ENCODE data around the gene SORCS2.

The SORCS2 gene

GRCh38 chr4:7629501-7630254 is 437.3 kb downstream of the SORCS2 start:
- no peak for DNase-seq

- no peak for DNase-seq
These were observed 438.4 kb downstream of the SORCS2 start for GRCh38 chr4:7630568-7631287.

DNA sequence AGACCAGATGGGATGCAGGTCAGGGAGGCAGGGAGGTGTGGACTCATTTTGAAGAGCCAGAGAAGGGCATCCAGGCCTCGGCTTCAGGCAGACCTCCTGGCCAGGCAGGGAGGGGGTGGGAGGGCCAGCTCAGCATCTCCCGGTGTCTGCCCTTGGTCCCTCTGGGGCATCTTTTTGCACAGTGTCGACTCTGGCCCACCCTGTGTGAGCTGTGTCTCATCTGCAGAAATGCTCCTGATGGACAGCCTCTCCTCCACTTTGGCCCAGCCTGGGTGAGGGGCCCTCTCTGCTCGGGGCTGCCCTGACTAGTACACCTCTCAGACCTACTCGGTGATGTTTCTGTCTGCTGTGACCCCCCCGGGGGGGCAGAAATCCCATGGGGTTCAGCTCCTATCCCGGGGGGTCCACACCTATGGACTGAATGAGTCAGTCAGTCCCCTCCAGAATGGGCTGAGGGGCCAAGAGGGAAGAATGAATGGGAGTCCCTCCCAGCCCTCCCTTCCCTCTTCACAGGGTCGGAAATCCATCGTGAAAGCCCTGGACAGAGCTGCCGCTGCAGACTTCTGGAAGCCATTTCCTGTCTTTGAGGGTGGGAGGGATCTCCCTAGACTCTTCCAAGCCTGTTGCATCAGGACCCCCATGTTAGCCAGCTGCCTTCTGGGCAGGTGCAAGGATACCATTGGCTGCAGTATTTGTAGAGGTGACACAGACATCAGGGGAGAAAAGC is 439.1 kb downstream of the SORCS2 start:
- DNase-seq = no peak

- no peak for DNase-seq
These were observed 440.0 kb downstream of the SORCS2 start for GRCh38 chr4:7632341-7632740.

DNA sequence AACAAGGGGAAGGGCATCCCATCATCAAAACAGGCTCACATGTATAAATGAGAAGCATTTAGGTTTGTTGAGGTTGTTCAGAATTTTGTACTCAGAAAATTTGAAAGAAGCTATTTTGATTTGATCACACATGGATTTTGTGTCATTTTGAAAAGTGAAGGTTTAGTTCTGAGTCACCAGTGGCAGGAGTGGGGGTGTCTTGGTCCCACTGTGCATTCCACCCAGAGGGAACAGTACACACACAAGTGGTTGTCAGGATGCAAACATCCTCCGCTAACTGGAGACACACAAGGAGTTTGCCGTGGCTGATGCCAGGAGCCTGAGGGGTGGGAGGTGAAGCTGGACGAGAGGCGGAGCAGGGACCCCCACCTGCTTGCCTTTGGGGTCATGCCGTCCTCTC is 440.6 kb downstream of the SORCS2 start:
- no peak for DNase-seq

GRCh38 chr4:7634661-7635251 is 442.4 kb downstream of the SORCS2 start:
- DNase-seq = no peak

GRCh38 chr4:7635445-7636239 is 443.3 kb downstream of the SORCS2 start:
- no peak for DNase-seq

GRCh38 chr4:7636240-7636508 is 443.8 kb downstream of the SORCS2 start:
- DNase-seq = no peak

DNA sequence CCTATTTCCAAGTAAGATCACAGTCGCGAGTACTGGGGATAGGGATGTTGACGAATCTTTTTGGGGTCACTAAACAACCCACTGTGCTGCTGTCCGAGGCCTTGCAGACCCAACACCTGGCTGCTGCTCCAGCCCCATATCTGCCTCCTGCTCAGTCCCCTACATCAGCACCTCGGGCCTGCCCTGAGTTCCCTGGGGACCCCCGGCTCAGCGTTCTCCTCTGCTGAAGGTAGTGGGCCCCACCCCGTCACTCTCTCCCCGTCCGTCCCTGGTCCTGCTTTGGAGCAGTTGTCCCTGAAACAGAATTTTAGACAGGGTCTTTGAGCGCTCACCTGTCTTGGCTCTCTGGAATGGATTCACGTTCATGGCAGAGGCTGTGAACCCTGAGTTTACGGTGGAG is 444.8 kb downstream of the SORCS2 start:
- DNase-seq = no peak

DNA sequence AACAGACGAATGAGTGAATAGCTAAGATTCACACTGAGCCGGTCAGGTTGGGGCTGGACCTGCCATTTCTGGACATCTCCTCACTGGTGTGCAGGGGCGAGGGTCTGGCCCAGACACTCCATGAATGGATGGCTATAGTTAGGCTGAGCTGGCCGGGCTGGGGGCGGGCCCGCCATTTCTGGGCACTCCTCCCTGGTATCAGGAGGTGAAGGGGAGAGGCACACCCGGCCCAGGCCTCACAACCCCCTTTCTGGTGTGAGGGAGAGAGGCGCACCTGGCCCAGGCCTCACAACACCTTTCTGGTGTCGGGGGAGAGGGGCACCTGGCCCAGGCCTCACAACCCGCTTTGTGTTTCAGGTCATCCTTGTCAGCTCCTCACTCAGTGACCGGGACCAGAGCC is 445.6 kb downstream of the SORCS2 start:
- no peak for DNase-seq

DNA sequence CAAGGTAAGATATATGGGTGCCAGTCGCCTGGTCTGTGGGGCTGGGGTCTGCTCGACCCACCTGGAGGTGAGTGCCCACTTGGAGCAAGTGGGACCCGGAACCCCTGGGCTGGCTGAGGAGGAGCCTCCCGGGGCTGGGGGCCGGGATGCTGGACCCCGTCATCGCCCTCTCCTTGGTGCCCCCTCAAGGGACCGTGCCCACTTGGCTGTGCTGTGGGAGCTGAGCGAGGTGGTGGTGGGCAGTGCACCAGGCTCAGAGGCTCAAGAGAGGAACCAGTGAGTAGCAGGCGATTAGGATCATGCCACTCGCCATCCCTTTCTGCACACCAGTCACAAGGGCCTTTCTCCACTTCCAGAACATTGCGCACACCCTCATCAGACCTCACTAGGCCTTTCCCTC is 446.2 kb downstream of the SORCS2 start:
- DNase-seq = no peak

- no peak for DNase-seq
These were observed 446.8 kb downstream of the SORCS2 start for GRCh38 chr4:7638984-7639789.

GRCh38 chr4:7640136-7640535 is 447.8 kb downstream of the SORCS2 start:
- DNase-seq = no peak

GRCh38 chr4:7641712-7642111 is 449.4 kb downstream of the SORCS2 start:
- DNase-seq = no peak

DNA sequence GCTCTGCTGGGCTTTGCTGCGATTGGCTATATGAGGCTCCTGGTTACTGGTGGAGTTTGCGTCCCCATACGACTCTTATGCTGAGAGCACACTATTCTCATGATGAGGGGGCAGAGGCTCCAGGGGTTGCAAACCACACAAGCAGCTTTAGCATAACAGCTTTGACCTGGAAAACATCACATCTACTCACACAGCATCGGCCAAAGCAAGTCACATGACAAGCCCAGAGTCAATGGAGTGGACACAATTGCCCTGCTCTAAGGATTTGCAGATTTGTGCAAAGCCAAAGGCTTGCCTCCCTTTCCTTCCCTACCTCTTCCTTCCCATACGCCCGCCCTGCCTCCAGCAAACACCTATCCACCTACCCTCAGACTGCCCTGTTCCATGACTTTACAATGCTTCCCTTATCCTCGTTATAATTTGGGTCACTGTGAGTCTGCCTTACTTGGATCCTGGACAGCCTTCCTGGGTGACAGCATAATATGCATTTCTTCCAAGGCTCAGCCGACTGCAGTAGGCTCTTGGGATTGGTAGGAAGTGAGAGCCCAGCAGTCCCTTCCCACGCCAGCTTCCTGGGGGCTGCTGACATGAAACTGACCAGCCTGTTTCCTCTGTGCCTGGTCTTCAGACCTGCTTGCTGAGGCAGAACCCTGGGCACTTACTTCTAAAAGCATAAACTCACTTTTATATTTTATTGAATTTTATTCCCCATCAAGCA is 450.6 kb downstream of the SORCS2 start:
- peak; percentile 83 for DNase-seq

DNA sequence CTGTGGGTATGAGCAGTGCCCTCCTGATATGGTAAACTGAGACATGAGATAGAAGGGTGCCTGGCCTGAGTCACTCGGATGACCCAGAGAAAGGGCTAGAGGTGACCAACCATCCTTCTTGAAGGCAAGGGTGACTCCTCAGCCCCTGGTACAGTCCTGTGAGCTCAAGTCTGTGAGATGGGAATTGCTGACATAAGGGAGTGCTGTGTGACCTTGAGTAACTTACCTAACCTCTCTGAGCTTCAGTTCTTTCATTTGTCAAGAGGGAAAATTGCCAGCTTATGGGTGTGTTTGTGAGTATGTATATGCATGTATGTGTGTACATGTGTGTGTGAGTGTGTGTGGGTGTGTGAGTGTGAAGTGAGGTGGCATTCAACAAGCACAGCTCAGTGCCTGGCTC is 452.8 kb downstream of the SORCS2 start:
- DNase-seq = no peak

DNA sequence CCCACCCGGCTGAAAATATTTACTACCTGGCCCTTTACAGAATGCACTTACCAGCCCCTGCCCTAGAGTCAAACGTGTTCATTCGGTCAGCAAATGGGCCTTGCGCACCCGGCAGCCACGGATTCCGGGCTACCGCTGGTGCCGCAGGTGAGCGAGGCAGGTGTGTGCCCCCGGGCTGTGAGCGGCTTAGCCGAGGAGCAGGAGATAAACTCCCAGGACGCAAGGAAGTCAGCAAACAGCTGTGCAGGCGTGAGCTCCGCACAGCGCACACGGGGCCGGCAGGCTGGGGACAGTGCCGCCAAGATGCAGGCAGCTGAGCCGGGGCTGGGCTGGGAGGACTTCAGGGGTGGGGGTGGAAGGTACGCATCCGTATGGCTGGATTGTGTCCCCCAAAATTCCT is 453.6 kb downstream of the SORCS2 start:
- no peak for DNase-seq

- no peak for DNase-seq
These were observed 454.2 kb downstream of the SORCS2 start for GRCh38 chr4:7646384-7647061.

- no peak for DNase-seq
These were observed 454.8 kb downstream of the SORCS2 start for GRCh38 chr4:7647186-7647585.

Measured in retina (tissue), 1 donor.